Measurements from ENCODE around the gene ABRACL. TPM values are rescaled to one million over a fixed set of nuclear protein-coding genes. Genes with fewer than 3 reads are reported as not detected.

The ABRACL gene
- total RNA-seq, 1 donor from 2014 or later = 66.0 TPM

DNA sequence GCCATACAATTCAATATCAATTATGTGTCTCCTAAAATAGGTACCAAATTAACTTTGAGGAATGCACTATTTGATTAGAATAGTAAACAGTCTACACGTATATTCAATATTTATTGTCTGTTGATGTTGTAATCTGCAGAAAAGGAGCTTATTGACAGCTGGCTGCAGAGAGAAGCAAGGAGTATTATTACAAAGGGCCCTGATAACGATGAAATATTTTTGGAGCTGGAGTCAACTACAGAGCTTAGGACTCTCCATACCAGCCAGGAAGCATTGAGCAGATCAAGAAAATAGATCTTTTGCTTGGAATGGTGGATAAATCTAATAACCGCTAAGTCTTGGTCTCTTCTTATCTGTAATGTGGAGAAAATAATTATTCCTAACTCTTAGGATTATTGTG is 25.5 kb downstream of the ABRACL start:
- no peaks in the 10 kb centered on the region for H3K4me1 Mint-ChIP-seq (ENCODE audit: low read depth, unreplicated experiment)

DNA sequence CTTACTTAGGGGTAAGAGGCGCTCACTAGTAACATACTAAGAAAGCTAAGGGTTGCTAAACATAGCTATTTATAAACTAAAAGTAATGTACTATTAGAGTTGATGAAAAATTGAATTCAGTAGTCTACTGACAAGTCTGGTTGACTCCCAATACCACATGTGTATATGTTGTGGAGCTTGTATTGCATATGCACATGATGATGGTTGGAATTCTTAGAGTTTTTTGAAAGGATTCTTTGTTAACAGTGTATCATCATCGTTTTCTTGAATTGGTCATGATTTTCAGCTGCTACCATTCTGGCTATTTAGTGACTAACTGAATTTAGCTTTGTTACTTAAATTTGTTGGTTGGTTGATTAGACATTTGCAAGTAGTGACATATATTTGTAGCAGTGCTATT is 27.2 kb downstream of the ABRACL start:
- no peaks in the 10 kb centered on the region for H3K79me2 ChIP-seq (ENCODE audit: insufficient read depth, low read length)
- H3K27me3 Mint-ChIP-seq (ENCODE audit: low read depth, unreplicated experiment) = no peaks in the 10 kb centered on the region
- no peaks in the 10 kb centered on the region for H3K9me3 ChIP-seq (ENCODE audit: insufficient read depth, low read depth, low read length)
- peaks cover 6% of the 10 kb centered on the region for H3K4me1 Mint-ChIP-seq (ENCODE audit: low read depth, unreplicated experiment)
- H3K4me1 ChIP-seq (ENCODE audit: insufficient read depth, low read length) = peaks cover 3% of the 10 kb centered on the region
- H3K27ac Mint-ChIP-seq (ENCODE audit: unreplicated experiment) = no peak overlapping the region
- H3K27ac ChIP-seq (ENCODE audit: low read depth, low read length) = no peak overlapping the region
- no peak overlapping the region for H2AFZ ChIP-seq (ENCODE audit: low read depth, low read length)
- TF ChIP-seq EZH2 (IDR thresholded peaks at IDR 0.05; ENCODE audit: insufficient read depth, low read length) = no peak
- TF ChIP-seq, protein P1, sequence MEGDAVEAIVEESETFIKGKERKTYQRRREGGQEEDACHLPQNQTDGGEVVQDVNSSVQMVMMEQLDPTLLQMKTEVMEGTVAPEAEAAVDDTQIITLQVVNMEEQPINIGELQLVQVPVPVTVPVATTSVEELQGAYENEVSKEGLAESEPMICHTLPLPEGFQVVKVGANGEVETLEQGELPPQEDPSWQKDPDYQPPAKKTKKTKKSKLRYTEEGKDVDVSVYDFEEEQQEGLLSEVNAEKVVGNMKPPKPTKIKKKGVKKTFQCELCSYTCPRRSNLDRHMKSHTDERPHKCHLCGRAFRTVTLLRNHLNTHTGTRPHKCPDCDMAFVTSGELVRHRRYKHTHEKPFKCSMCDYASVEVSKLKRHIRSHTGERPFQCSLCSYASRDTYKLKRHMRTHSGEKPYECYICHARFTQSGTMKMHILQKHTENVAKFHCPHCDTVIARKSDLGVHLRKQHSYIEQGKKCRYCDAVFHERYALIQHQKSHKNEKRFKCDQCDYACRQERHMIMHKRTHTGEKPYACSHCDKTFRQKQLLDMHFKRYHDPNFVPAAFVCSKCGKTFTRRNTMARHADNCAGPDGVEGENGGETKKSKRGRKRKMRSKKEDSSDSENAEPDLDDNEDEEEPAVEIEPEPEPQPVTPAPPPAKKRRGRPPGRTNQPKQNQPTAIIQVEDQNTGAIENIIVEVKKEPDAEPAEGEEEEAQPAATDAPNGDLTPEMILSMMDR (IDR thresholded peaks at IDR 0.05; ENCODE audit: insufficient read depth, low read depth, low read length) = no peak
- H3K9me3 Mint-ChIP-seq (ENCODE audit: unreplicated experiment) = no peaks in the 10 kb centered on the region
- no peaks in the 10 kb centered on the region for H3K36me3 ChIP-seq (ENCODE audit: insufficient read depth, low read length)
- no peak overlapping the region for H3K4me3 Mint-ChIP-seq (ENCODE audit: unreplicated experiment)
- H3K4me3 ChIP-seq (ENCODE audit: insufficient read depth, low read depth, low read length) = no peak overlapping the region
- H4K20me1 ChIP-seq (ENCODE audit: insufficient read depth, low read length) = no peaks in the 10 kb centered on the region
- DNase-seq (ENCODE audit: low read depth) = no peak
- no peak overlapping the region for H3K9ac ChIP-seq (ENCODE audit: low read length)
- H3K36me3 Mint-ChIP-seq (ENCODE audit: low read depth, unreplicated experiment) = no peaks in the 10 kb centered on the region
- peak; percentile 17 for FAIRE-seq
- H3K27me3 ChIP-seq (ENCODE audit: insufficient read depth, low read length) = no peaks in the 10 kb centered on the region
- no peak overlapping the region for H3K4me2 ChIP-seq (ENCODE audit: low read length)

More for the DNA sequence above, 25.5 kb downstream of the ABRACL start:
- no peak overlapping the region for H3K27ac ChIP-seq (ENCODE audit: low read depth, low read length)
- H3K4me1 ChIP-seq (ENCODE audit: insufficient read depth, low read length) = no peaks in the 10 kb centered on the region
- no peaks in the 10 kb centered on the region for H3K9me3 ChIP-seq (ENCODE audit: insufficient read depth, low read depth, low read length)
- H3K79me2 ChIP-seq (ENCODE audit: insufficient read depth, low read length) = no peaks in the 10 kb centered on the region
- H3K9ac ChIP-seq (ENCODE audit: low read length) = no peak overlapping the region
- no peak overlapping the region for H3K4me3 ChIP-seq (ENCODE audit: insufficient read depth, low read depth, low read length)
- H3K4me2 ChIP-seq (ENCODE audit: low read length) = no peak overlapping the region
- no peak overlapping the region for H2AFZ ChIP-seq (ENCODE audit: low read depth, low read length)
- H3K36me3 ChIP-seq (ENCODE audit: insufficient read depth, low read length) = no peaks in the 10 kb centered on the region
- Mint-ChIP-seq H3K9me3 (ENCODE audit: unreplicated experiment) (no peaks in the 10 kb centered on the region), H3K27ac (ENCODE audit: unreplicated experiment) (no peak overlapping the region), H3K4me3 (ENCODE audit: unreplicated experiment) (no peak overlapping the region), H3K36me3 (ENCODE audit: low read depth, unreplicated experiment) (no peaks in the 10 kb centered on the region), H3K27me3 (ENCODE audit: low read depth, unreplicated experiment) (no peaks in the 10 kb centered on the region)
- no peaks in the 10 kb centered on the region for H3K27me3 ChIP-seq (ENCODE audit: insufficient read depth, low read length)
- no peak for TF ChIP-seq EZH2 (IDR thresholded peaks at IDR 0.05; ENCODE audit: insufficient read depth, low read length)
- TF ChIP-seq, protein P1 (IDR thresholded peaks at IDR 0.05; ENCODE audit: insufficient read depth, low read depth, low read length) = no peak
- no peaks in the 10 kb centered on the region for H4K20me1 ChIP-seq (ENCODE audit: insufficient read depth, low read length)
- DNase-seq (ENCODE audit: low read depth) = no peak
- FAIRE-seq = no peak

DNA sequence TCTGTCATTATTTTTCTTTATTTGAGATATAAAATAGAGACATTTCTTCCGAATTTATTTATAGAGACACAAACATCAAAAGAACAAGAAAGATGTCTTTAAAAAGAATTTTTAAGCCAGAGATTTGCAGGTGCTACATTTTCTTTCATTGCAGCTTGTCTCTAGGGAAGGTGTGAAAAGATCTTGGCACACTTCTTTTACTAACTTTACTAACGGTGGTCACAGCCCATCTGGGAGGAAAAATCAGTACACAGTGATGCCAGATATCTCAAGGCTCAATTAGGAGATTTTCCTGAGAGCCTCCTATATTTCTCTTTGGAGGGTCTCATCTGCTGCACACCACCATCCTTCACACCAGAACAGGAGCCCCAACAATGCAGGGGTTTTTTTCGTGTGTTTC is 29.5 kb downstream of the ABRACL start:
- Histone ChIP-seq H3K9ac (ENCODE audit: low read length) (no peak overlapping the region), H3K4me1 (ENCODE audit: insufficient read depth, low read length) (peaks cover 3% of the 10 kb centered on the region), H3K36me3 (ENCODE audit: insufficient read depth, low read length) (no peaks in the 10 kb centered on the region), H3K27me3 (ENCODE audit: insufficient read depth, low read length) (no peaks in the 10 kb centered on the region), H3K4me3 (ENCODE audit: insufficient read depth, low read depth, low read length) (no peak overlapping the region), H3K79me2 (ENCODE audit: insufficient read depth, low read length) (no peaks in the 10 kb centered on the region), H3K27ac (ENCODE audit: low read depth, low read length) (no peak overlapping the region), H3K9me3 (ENCODE audit: insufficient read depth, low read depth, low read length) (no peaks in the 10 kb centered on the region), H2AFZ (ENCODE audit: low read depth, low read length) (no peak overlapping the region), H3K4me2 (ENCODE audit: low read length) (no peak overlapping the region), H4K20me1 (ENCODE audit: insufficient read depth, low read length) (no peaks in the 10 kb centered on the region)
- Mint-ChIP-seq H3K36me3 (ENCODE audit: low read depth, unreplicated experiment) (no peaks in the 10 kb centered on the region), H3K4me1 (ENCODE audit: low read depth, unreplicated experiment) (peaks cover 9% of the 10 kb centered on the region), H3K4me3 (ENCODE audit: unreplicated experiment) (no peak overlapping the region), H3K27ac (ENCODE audit: unreplicated experiment) (no peak overlapping the region), H3K27me3 (ENCODE audit: low read depth, unreplicated experiment) (peaks cover 3% of the 10 kb centered on the region), H3K9me3 (ENCODE audit: unreplicated experiment) (no peaks in the 10 kb centered on the region)
- no peak for TF ChIP-seq EZH2 (IDR thresholded peaks at IDR 0.05; ENCODE audit: insufficient read depth, low read length)
- TF ChIP-seq, protein P1 (IDR thresholded peaks at IDR 0.05; ENCODE audit: insufficient read depth, low read depth, low read length) = no peak
- FAIRE-seq (no peak), DNase-seq (ENCODE audit: low read depth) (no peak)

Data from astrocyte (in vitro differentiated cells and primary cell).